CD4-positive, alpha-beta T cell treated with Interleukin-15 for 4 hours (primary cell): ENCODE measurements around the gene MEI1.
"Not testable (repeated sequence)": the region's sequence is repeated elsewhere in the genome, so short reads cannot be mapped to it uniquely, and the experiment has no call there.

Experiments used
- DNase-seq: peaks from one replicate; pipeline ENCODE4 v3.0.0-alpha.2; 2020; ENCODE audit warnings: low spot score

MEI1 gene

GRCh38 chr22:41683052-41683451, 16.3 kb upstream of the MEI1 start:
- no peak for DNase-seq

DNA sequence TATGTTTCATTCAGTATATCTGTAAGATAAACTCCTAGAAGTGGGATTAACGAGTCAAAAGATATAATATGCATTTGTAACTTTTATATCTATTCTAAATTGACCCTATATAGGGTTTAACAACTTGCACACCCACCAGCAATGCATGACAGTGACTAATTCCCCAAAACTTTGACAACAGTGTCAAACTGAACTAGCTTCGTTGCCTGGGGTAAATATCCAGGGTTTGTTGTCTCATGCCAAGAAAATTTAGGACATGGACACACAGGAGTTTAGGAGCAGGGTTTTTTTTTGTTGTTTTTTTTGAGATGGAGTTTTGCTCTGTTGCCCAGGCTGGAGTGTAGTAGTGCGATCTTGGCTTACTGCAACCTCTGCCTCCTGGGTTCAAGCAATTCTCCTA, 15.7 kb upstream of the MEI1 start:
- no peak for DNase-seq

DNA sequence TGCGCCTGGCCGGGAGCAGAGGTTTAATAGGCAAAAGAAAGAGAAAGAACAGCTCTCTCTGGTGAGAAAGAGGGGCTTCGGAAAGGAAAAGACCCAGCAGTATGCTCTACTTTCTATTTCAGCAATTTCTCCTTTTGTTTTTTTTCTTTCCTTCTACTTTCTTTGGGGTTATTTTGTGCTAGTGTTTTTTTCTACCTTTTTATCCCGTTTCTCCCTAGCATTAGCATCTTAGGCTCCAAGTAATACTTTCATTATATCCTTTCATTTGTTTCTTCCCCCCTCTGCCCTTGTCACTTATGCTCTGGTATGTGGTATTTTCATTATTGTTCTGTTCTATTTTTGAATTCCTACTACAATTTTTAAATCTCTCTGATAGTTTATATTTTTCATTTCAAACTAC, 15.1 kb upstream of the MEI1 start:
- no peak for DNase-seq

DNA sequence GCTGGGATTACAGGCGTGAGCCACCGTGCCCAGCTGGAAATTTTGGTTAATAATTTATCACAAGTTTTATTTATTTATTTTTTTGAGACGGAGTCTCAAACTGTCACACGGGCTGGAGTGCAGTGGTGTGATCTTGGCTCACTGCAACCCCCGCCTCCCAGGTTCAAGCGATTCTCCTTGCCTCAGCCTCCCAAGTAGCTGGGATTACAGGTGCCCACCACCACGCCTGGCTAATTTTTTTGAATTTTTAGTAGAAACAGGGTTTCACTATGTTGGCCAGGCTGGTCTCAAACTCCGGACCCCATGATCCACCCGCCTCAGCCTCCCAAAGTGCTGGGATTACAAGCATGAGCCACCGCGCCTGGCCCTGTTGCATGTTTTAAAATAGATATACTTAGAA, 12.4 kb upstream of the MEI1 start:
- not testable (repeated sequence) for DNase-seq

- DNase-seq, result no peak
Measured at GRCh38 chr22:41687901-41688364, 11.4 kb upstream of the MEI1 start.

DNA sequence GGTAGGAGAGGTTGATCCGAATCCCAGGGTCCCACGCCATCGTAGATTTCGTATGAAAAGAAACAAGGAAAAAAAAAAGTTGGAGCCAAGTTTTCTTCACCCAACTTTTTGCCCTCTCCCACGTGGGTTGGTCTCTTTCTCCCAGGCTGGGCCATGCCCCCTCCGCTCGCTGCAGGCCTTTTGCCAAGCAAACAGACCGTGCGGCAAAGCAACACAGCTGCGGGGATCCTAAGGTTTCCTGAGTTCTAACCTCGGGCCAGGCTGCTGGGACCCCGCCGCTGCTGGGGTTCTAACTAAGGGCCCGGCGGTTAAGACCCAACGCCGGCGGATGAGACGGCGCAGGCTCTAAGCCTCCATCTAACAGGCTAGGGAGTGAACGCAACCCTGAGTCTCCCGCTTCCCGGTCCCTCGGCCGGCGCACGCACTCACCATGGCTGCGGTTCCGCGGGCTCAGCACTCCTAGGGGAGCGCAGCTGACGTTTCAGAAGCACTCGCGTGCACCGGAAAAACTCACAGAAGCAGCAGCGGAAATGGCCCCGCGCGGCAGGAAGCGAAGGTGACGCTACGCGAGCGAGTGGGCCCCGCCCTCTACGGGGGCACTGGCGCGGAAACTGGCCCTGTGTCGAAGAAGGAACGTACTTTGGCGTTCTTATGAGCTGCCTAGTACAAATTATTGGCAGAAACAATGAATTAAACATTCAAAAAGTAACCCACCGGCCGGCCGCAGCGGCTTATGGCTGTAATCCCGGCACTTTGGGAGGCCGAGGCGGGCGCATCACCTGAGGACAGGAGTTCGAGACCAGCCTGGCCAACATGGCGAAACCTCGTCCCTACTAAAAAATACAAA, 10.7 kb upstream of the MEI1 start, which contains the start of gene SNU13:
TSS of gene SNU13 (minus strand) at position 503 of the 847 bp plus-strand sequence. CDS start at position 432, 71 bp downstream.
- DNase-seq, result peak; percentile 87

GRCh38 chr22:41690476-41690875, 8.8 kb upstream of the MEI1 start:
- no peak for DNase-seq

DNA sequence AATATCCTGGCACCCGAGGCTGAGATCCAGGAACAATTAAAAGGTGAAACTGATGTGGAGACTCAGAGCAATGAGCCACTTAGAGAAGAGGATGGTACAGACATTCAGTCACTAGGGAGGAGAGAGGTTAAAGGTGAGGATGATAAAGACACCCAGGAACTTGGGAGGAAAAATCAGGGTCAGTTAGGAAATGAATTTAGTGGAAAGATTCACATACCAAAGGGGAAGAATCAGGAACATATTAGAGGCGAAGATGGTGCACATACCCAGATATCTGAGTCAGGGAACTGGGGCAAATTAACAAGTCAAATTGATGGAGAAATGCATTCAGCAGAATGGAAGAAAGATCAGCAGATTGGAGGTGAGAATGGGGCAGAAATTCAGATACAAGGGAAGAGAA, 4.1 kb upstream of the MEI1 start:
- DNase-seq, result no peak

DNA sequence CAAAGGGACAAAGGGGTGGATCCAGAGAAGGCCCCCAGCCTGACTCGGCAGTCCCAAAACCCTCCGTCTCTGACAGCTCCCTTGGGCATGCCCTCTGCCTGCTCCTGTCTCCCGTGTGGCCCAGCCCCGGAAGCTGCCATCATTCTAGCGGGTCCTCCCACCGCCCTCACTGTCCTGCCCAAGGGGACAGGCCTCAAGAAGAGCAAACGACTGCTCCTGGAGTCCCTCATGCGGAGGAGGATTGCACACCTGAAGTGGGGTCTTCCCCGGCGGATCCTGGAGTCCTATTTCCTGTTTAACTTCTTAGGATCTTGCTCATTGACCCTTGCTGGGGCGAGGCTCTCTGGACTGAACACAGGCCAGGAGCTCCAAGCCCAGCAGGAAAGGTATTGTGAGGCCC, 2.6 kb upstream of the MEI1 start:
- DNase-seq, result no peak

GRCh38 chr22:41697126-41697775, 2.1 kb upstream of the MEI1 start:
- peak; percentile 88 for DNase-seq

DNA sequence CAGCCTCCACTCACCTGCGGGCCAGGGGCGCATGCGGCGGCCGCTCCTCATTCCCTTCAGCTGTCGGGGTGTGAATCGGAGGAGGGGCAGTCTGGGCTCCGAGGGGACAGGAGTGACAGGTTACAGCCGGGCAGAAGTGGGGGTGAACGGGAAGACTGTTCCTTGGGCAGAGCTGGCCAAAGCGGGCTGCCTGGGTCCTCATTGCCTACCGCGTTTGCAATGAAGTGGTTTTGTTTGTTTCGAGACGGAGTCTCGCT, 733 bp downstream of the MEI1 start:
- no peak for DNase-seq

- DNase-seq, result no peak
Measured at GRCh38 chr22:41702763-41703162, 3.5 kb downstream of the MEI1 start.

GRCh38 chr22:41709341-41709740, 10.0 kb downstream of the MEI1 start:
- DNase-seq, result no peak

GRCh38 chr22:41713004-41713403, 13.7 kb downstream of the MEI1 start:
- no peak for DNase-seq

- DNase-seq, result no peak
Measured at GRCh38 chr22:41722496-41722895, 23.2 kb downstream of the MEI1 start.

GRCh38 chr22:41725510-41726110, 26.3 kb downstream of the MEI1 start:
- no peak for DNase-seq

DNA sequence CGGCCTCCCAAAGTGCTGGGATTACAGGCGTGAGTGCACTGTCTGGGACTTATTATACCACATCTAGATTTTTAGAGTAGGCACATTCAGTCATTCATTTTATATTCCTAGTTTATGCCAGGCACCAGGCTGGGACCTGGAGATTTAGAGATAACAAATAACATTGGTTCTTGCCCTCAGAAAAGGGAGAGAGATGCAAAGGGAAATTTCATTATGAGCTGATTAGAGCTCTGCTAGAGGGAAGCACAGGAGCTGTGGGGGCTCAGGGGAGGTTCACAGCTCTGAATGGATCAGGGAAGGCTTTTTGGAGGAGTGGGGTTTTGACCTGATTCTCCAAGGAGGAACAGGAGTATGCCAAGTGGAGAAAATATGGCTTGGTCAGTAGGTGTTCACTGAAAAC, 32.3 kb downstream of the MEI1 start:
- no peak for DNase-seq

- no peak for DNase-seq
Measured at GRCh38 chr22:41732096-41732772, 32.9 kb downstream of the MEI1 start.

GRCh38 chr22:41733241-41733640, 33.9 kb downstream of the MEI1 start:
- not testable (repeated sequence) for DNase-seq

- no peak for DNase-seq
Measured at GRCh38 chr22:41739576-41739975, 40.3 kb downstream of the MEI1 start.

DNA sequence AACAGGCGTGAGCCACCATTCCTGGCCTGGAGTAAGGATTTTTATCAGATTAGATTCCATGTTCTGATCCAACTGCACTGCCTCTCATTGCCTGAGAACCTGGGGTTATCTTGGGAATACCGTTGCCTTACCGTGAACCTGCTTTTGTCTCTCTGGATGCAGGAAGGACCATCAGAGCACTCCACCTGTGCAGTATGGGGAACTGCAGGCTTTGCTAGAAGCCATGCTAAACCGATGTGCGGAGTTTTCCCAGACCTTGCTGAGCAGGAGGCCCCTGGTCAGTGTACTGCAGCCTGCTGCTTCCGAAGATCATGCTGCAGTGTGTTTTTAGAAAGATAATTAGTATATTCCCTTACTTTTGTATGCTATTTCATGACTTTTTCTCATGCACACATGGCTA, 43.6 kb downstream of the MEI1 start:
- no peak for DNase-seq

- DNase-seq, result no peak
Measured at GRCh38 chr22:41745968-41746367, 46.7 kb downstream of the MEI1 start.
